ENCODE results near the gene NOTCH4.

- TF ChIP-seq GATA2 (IDR thresholded peaks at IDR 0.05; ENCODE audit: low read depth, low read length) (no peak), GATA3 (IDR thresholded peaks at IDR 0.05; ENCODE audit: low read depth, low read length) (no peak)
Observed at GRCh38 chr6:32170294-32170693, 53.6 kb downstream of the NOTCH4 start.
